GM18861 (cell line): ENCODE results near the gene SLC1A5.

Source experiments
- ATAC-seq: cut with Tn5 transposase; IDR thresholded peaks from one replicate; pipeline ENCODE4 v1.9.1; 2021; ENCODE audit not compliant: unreplicated experiment

The SLC1A5 gene

DNA sequence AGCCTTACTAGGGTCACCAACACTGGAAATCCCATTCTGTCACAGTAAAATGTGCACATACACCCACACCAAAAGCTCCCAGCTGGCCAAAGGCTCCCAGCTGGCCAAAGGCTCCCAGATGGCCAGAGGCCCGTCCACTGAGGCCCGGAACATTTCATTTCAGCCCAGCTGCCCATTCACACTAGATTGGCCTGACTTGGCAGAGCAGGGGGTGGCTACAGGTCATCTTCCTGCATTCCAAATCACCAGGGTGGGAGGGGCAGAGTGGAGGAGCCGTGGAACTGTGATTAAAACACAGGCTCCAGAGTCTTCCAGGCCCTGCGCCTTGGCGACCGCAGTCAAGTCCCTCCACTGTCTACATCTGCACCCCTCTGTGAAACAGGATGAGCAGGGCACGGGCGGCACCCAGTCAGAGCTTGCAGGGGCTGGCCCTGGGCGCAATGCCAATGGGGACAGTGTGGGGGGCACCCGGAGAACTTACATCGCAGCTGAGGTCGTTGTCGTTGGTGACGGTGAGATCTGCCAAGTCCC lies 61.4 kb downstream of the SLC1A5 start:
- ATAC-seq = no peak

DNA sequence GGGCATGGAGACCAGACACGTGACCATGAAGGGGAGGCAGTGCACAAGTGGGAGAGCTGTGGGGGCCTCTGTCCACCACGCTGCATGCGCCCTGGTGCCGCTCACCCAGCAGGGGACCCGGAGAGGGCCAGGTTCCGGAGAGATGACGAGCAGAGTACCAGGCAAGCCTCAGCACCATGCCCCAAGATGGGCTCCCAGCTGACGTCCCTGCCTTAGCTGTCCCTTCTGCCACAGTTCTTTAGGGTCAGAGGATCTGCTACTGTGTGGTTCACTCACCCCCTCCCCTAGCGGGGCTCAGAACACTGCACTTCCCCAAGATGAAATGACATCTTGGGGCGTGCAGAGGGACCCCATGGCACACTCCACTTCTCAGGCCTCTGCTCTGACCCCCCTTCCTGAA lies 61.8 kb downstream of the SLC1A5 start:
- ATAC-seq = no peak

DNA sequence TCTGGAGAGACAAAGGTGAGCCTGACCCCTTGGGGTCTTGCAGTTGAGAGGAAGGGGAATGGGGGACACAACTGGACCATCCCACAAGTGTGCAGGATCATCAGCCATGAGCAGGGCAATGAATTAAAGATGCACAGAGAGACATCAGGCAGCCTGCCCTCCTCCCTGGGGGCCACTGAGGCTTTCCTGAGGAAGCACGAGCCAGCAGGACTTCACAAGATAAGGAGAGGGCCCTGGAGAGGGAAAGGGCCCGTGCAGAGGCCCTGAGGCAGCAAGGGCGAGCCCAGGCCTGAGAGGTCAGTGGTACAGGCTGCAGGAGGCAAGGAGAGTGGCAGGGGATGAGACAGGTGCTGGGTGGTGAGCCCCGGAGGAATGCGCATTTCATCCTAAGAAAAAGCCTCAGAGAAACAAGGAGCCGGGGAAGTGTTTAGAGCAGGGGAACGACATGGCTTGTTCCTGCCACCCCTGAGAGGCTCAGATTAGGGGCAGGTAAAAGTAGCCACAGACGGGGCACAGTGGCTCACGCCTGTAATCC lies 62.5 kb downstream of the SLC1A5 start:
- ATAC-seq = no peak

DNA sequence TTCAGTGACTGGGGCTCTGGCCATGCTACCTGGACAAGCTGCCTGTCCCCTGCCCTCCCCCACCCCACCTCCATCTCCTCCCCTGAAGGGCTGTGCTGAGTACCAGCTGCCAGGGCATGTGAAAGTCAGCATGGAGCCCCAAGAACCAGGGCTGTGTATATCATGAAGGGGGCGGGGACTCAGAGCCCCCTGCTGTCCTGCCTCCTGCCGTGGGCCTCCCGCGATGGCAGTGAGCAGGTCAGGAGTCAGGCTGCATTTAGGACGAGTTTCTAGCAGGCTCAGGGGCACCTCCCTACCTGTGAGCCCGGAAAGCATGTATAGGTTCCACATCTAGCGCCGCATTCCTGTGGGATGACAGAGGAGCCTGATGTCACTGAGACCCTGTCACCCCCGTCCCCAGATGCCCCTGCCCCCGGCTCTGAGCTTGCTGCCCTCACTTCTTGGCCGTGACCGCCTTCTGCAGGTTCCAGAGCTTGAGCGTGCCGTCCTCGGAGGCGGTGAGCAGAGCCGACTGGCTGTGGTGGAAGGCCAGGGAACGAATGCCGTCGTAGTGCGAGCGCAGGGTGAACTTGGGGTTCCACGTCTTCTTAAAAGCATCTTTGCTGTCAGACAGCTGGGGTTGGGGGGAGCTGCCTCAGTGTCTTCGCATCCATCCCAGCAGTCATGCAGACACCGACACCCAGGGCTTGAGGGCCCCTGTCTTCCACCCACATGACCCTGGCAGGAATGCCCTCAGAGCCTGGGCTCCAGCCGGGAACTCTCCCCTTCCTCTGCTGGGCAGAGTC lies 63.2 kb downstream of the SLC1A5 start:
- no peak for ATAC-seq
